A673 (cell line): ENCODE results near the gene ALX4. TPM values are rescaled to one million over a fixed set of nuclear protein-coding genes. Genes with fewer than 3 reads are reported as not detected.
A peak's percentile ranks its signal among the peaks of the same experiment; 100 is the strongest.

ENCODE experiments used
- BruUV-seq: library from RNA; stranded (reverse); fragments of 400-500 nt; replicated peaks from 2 replicates; lab custom pipeline; 2021; lab: Mats Ljungman, UMichigan
- CTCF ChIA-PET: fragments of 300-600 bp; sonication (Branson Sonifier 250); formaldehyde crosslinking; loops from one replicate; lab custom pipeline; 2022; ENCODE audit warnings: antibody characterized with exemption; lab: Charles Lee
- POLR2A ChIA-PET: fragments of 300-600 bp; sonication (Branson Sonifier 250); formaldehyde crosslinking; loops from one replicate; lab custom pipeline; 2022; ENCODE audit warnings: antibody characterized with exemption; ENCODE audit not compliant: low non-redundant PET; lab: Charles Lee
- DNase-seq: peaks from one replicate; pipeline ENCODE4 v3.0.0-alpha.2; 2015; ENCODE audit warnings: low spot score
- H3K27ac ChIP-seq: fragments of 200-600 bp; sonication (generic); 2 replicates; pipeline ENCODE4 v1.5.1; 2016; ENCODE audit warnings: mixed run types, low read depth, mild to moderate bottlenecking, mixed read lengths, antibody characterized with exemption, low read length; ENCODE audit not compliant: poor library complexity, severe bottlenecking
- H3K27me3 ChIP-seq: fragments of 200-600 bp; sonication (generic); replicated peaks from 2 replicates; pipeline ENCODE4 v1.6.1; 2017; ENCODE audit warnings: mixed run types, low read depth, mild to moderate bottlenecking, mixed read lengths, antibody characterized with exemption, low read length; ENCODE audit not compliant: insufficient read depth, poor library complexity
- H3K36me3 ChIP-seq: fragments of 200-600 bp; sonication (generic); 2 replicates; pipeline ENCODE4 v1.6.1; 2016; ENCODE audit warnings: mixed run types, mild to moderate bottlenecking, mixed read lengths, antibody characterized with exemption, low read length; ENCODE audit not compliant: insufficient read depth, poor library complexity, severe bottlenecking
- H3K4me1 ChIP-seq: fragments of 200-600 bp; sonication (generic); 2 replicates; pipeline ENCODE4 v1.6.1; 2017; ENCODE audit warnings: mixed run types, mild to moderate bottlenecking, mixed read lengths, antibody characterized with exemption, low read length; ENCODE audit not compliant: insufficient read depth, poor library complexity, severe bottlenecking
- H3K4me3 ChIP-seq: fragments of 200-600 bp; sonication (generic); 2 replicates; pipeline ENCODE4 v1.5.1; 2016; ENCODE audit warnings: low read depth, mixed run types, mild to moderate bottlenecking, mixed read lengths, low read length; ENCODE audit not compliant: poor library complexity, severe bottlenecking
- H3K9me3 ChIP-seq: fragments of 200-600 bp; sonication (generic); 2 replicates; pipeline ENCODE4 v1.6.1; 2016; ENCODE audit warnings: mixed run types, low read depth, mild to moderate bottlenecking, mixed read lengths, antibody characterized with exemption, low read length; ENCODE audit not compliant: poor library complexity, severe bottlenecking
- CTCF ChIP-seq: fragments of 300-800, 200-600 bp; sonication (generic); conservative IDR thresholded peaks from 2 replicates; pipeline ENCODE4 v1.5.1; 2017; ENCODE audit warnings: low read depth, mild to moderate bottlenecking, antibody characterized with exemption, low read length, moderate library complexity, mixed read lengths
- EZH2 ChIP-seq: fragments of 200-600 bp; sonication (generic); IDR thresholded peaks from 2 replicates; pipeline ENCODE4 v1.6.1; 2017; ENCODE audit warnings: borderline replicate concordance, low read depth, mild to moderate bottlenecking, mixed read lengths, antibody characterized with exemption, low read length; ENCODE audit not compliant: poor library complexity, severe bottlenecking
- intact Hi-C: fragments of 100-400 bp; cut with micrococcal nuclease; formaldehyde crosslinking; loops from one replicate; pipeline ENCODE4 v1.10.0; 2022; ENCODE audit not compliant: unreplicated experiment
- total RNA-seq: library from RNA; stranded (reverse); gene quantifications from 2 replicates; pipeline ENCODE4 v1.2.3, GENCODE V29; 2021

Gene ALX4
- total RNA-seq, 1 experiment from 2014 or later, result 135 TPM

- Histone ChIP-seq H3K4me1 (peaks cover 36% of the 10 kb centered on the region), H3K9me3 (no peaks in the 10 kb centered on the region), H3K4me3 (peak overlapping the region; percentile 78), H3K36me3 (peaks cover 36% of the 10 kb centered on the region), H3K27ac (peak overlapping the region; percentile 92), H3K27me3 (no peaks in the 10 kb centered on the region)
- DNase-seq, result peak; percentile 46
- POLR2A ChIA-PET, result no interaction called here
- BruUV-seq, result TSS peak; percentile 28
- intact Hi-C loops, result loop anchor here (5.0 kb wide), 1 partner anchor 116 kb away; no protein-coding TSS in a partner anchor
- CTCF ChIA-PET, result no interaction called here
- TF ChIP-seq CTCF, result no peak
- TF ChIP-seq EZH2, result no peak
Observed at GRCh38 chr11:44308256-44308922, 1.6 kb downstream of the ALX4 start.

GRCh38 chr11:44307340-44308099, 2.4 kb downstream of the ALX4 start:
- peaks cover 43% of the 10 kb centered on the region for H3K36me3 ChIP-seq
- DNase-seq, result no peak
- H3K9me3 ChIP-seq, result no peaks in the 10 kb centered on the region
- peak overlapping the region; percentile 92 for H3K27ac ChIP-seq
- H3K4me3 ChIP-seq, result peak overlapping the region; percentile 78
- TF ChIP-seq EZH2 (no peak), CTCF (no peak)
- CTCF ChIA-PET, result interaction anchor here (0.5 to 1.6 kb wide), 2 partner anchors 23 to 213 kb away, joined by 4 to 5 read pairs; no protein-coding TSS in a partner anchor
- H3K4me1 ChIP-seq, result peaks cover 42% of the 10 kb centered on the region
- TSS peak; percentile 13 for BruUV-seq
- intact Hi-C loops, result loop anchor here (5.0 kb wide), 1 partner anchor 115 kb away; no protein-coding TSS in a partner anchor
- H3K27me3 ChIP-seq, result no peaks in the 10 kb centered on the region
- POLR2A ChIA-PET, result interaction anchor here (0.7 kb wide), 1 partner anchor 48 kb away, joined by 3 read pairs; no protein-coding TSS in a partner anchor

GRCh38 chr11:44306918-44307244, 3.1 kb downstream of the ALX4 start:
- intact Hi-C loops, result loop anchor here (5.0 kb wide), 1 partner anchor 115 kb away; no protein-coding TSS in a partner anchor
- DNase-seq, result no peak
- no peaks in the 10 kb centered on the region for H3K27me3 ChIP-seq
- peak overlapping the region; percentile 92 for H3K27ac ChIP-seq
- peaks cover 46% of the 10 kb centered on the region for H3K36me3 ChIP-seq
- ChIA-PET POLR2A (interaction anchor here (0.7 kb wide), 1 partner anchor 47 kb away, joined by 3 read pairs; no protein-coding TSS in a partner anchor), CTCF (interaction anchor here (1.6 kb wide), 1 partner anchor 212 kb away, joined by 4 read pairs; no protein-coding TSS in a partner anchor)
- BruUV-seq, result no TSS peak
- no peaks in the 10 kb centered on the region for H3K9me3 ChIP-seq
- peak overlapping the region; percentile 78 for H3K4me3 ChIP-seq
- peaks cover 48% of the 10 kb centered on the region for H3K4me1 ChIP-seq
- TF ChIP-seq CTCF, result no peak
- TF ChIP-seq EZH2, result no peak
